COLO668 (cell line): ENCODE measurements around the gene GAN.
"Not testable (repeated sequence)": the region's sequence is repeated elsewhere in the genome, so short reads cannot be mapped to it uniquely, and the experiment has no call there.

Experiments used
- DNase-seq: peaks from one replicate; lab custom pipeline; 2025; ENCODE audit not compliant: unreplicated experiment; lab: John Stamatoyannopoulos, UW

The GAN gene

GRCh38 chr16:81394966-81395655 is 80.3 kb downstream of the GAN start:
- no peak for DNase-seq

DNA sequence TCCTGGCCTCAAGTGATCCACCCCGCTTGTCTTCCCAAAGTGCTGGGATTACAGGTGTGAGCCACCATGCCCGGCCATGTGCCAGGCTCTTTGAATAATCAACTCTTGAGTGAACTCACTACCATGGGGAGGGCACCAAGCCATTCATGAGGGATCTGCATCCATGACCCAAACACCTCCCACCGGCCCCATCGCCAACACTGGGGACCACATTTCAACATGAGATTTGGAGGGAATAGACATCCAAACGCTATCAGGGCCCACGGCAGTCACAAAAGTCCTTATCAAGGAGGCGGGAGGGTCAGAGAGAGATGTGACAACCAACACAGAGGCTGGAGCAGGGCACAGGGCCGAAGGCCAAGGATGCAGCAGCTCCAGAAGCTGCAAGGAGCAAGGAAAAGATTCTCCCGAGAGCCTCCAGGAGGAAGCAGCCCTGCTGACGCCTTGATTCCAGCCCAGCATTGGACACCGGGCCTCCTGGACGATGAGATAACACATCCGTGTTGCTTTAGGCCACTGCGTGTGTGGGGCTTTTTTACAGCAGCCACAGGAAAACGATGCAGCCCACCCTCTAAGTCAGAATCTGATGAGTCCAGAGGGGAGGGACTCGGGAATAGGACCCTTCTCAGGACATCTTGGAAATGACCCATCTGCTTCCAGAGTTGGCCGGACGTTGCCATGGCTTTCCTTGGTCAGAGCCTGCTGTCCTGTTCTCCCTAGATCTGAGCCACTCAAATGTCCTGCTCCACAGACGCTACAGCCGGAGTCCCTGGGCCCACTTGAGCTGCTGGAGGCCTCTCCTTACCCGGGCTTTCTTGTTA is 82.5 kb downstream of the GAN start:
- DNase-seq = no peak

DNA sequence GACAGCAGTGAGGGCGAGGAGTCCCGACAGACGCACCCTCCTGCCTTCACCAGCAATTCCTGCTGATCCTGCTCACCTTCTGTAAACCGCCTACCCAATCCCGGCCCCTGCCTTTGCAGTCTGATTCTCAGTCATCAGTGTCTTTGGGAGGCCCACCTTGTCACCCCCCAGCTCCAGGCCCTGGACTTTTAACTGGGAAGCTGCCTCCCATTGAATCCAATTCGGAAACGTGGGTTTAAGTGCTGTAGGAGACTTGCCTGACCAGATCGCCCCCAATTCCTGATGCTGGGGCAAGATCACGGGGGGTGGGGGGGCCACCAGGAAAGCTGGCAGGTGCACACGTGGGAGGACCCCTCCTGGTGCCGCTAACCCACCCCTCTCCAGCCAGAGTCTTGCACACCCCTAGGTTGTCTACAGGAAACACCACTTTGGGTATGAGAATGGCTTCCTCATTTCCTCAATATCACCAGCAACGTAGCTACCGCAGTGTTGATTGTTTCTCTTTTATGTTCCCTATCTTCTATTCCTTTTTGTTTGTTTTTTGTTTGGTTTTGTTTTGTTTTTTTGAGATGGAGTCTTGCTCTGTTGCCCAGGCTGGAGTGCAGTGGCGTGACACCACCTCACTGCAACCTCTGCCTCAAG is 83.2 kb downstream of the GAN start:
- no peak for DNase-seq

DNA sequence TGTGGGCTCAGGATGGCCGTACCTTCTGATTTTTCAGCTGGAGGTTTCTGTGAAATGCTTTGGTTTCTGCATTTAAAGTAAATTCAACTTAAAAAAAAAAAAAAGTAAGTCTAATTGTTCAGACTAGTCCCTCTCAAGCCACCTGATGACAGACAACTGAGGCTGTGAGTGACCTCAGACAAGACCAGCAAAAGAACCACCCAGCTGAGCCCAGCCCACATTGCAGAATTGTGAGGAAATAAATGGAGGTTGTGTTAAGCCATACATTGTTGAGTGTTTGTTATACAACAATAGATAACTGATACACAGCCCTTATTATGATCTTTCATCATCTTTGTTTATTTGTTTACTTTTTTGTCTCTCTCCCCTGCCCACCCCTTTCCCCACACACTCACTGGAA is 85.1 kb downstream of the GAN start:
- no peak for DNase-seq

GRCh38 chr16:81401035-81401950 is 86.5 kb downstream of the GAN start:
- DNase-seq = no peak

DNA sequence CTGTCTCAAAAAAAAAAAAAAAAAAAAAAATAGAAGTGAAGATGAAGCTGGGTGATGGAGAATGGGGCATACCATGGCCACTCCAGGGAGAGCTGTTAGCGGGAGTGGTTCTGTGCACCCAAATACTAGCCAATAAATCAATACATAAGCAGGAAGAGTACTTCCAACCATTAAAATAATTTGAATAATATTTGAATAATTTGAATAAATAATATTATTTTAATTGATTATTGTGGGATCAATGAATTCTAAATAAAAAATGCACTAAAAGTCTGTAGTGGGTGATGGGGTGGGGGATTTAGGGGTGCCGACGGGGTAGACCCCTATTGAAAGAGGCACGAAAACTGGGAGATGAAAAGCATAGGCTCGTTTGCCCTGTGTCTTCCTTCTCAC is 88.4 kb downstream of the GAN start:
- no peak for DNase-seq

DNA sequence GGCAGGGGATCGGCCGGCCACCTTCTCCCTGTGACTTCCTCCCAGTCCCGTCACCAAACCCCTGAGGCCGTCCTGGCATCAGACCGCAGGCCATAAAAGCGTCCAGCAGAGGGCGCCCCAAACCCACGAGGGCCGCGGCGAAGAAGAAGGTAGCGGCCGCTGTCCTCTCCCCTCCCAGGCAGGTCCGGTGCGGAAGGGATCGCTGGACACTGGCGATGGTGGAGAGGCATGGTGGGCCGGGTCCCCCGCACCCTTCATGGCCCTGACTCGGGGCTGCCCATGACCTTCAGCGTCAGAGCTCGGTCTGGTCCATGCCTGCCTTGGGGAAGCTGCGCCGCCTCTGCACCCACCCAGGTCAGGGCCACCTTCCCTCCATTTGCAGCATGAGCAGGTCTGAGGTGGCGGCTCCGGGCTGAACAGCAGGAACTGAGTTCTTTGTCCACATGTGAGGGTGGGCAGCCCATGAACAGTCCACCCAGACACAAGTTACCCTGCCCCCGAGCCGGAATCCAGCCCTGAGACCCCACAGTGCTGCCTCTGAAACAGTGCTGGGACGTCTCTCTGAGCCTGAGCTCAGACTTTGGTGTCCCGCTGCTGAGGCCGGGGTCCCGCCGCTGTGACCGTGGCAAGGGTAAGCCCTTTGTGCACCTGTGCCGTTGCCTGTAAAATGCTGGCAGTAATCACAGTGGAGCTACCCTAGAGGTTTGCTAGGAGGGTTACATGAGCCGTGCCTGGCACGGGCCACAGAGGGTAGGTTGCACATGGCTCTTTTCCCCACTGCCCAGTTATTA is 89.0 kb downstream of the GAN start:
- DNase-seq = peak; percentile 86

DNA sequence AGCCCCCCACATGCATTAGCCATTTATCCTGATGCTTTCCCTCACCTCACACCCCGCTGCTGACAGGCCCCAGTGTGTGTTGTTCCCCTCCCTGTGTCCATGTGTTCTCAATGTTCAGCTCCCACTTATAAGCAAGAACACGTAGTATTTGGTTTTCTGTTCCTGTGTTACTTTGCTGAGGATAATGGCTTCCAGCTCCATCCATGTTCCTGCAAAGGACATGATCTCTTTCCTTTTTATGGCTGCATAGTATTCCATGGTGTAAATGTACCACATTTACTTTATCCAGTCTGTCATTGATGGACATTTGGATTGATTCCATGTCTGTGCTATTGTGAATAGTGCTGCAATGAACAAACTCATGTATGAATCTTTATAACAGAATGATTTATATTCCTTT is 90.2 kb downstream of the GAN start:
- not testable (repeated sequence) for DNase-seq

DNA sequence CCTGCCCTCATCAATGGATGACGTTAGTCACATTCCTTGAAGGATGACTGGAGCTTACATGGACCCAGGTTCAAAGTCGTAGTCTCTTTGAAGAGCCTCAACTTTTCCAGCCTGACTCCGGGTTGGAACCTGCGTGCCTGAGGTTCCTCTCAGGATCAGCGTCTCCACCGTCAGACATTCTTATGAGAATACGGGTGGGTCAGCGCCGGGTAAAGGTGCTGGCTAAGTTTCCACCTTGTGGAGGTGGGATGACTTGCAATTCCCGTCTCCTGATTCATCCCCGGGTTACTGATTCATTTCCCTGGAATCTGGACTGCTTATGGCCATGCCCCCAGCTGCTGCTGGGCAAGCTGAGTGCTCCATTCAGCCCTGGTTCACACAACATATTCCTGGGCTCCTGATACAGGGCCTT is 90.9 kb downstream of the GAN start:
- DNase-seq = no peak

DNA sequence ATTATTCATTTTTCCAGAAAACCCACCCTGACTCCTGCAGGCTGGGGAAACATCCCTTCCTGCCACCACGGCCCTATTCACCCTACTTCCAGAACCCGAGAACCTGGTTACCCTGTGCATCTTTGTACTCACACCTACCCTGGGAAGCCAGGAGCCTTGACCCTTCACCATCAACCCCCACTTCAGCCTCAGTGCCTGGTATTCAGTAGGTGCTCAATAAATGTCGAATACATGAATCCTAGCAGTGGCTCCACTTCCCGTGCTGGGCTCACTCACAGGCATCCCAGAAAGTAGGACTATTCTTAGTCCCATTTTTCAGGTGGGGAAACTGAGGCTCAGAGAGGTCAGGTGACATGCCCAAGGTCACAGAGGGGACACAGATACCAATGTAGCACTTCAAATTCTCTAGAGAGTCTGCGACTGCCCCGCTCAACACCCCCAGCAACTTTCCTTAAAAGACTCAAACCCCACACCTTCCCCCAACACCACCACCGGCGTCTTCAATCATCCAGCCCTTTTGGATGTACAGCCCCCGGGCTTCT is 93.7 kb downstream of the GAN start:
- no peak for DNase-seq

- no peak for DNase-seq
Measured at GRCh38 chr16:81409016-81409556, 94.3 kb downstream of the GAN start.

DNA sequence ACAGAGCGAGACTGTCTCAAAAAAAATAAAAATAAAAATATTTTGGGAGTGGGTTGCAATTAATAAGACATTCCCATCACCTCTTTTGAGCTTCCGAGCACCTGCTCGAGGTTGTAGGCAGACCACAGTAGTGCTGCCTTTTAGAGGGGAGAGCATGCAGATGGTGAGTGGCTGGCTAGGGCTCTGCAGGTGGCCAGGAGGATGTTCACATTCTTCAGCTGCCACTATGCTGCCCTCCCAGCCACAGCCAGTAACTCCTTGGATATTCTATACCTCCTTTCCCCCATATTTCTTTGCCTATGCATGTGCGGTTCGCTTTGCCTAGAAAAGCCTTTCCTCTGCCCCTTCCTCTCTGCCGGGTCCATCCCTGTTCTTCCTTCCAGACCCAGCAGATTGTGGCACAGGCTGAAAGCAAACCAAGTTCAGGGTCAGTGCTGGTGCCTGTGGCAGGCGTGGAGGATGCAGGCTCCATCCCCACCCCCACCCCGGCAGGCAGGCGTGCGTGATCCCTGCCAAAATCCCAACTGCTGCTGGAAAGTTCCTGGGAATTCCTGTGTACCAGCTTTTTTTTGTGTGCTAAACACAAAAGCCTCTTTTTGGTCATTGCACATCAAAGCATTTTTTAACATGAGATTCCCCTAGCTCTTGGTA is 96.0 kb downstream of the GAN start:
- DNase-seq = no peak

GRCh38 chr16:81413245-81413990 is 98.7 kb downstream of the GAN start:
- DNase-seq = no peak

- no peak for DNase-seq
Measured at GRCh38 chr16:81415751-81416150, 101.0 kb downstream of the GAN start.

GRCh38 chr16:81416749-81417148 is 102.0 kb downstream of the GAN start:
- no peak for DNase-seq

DNA sequence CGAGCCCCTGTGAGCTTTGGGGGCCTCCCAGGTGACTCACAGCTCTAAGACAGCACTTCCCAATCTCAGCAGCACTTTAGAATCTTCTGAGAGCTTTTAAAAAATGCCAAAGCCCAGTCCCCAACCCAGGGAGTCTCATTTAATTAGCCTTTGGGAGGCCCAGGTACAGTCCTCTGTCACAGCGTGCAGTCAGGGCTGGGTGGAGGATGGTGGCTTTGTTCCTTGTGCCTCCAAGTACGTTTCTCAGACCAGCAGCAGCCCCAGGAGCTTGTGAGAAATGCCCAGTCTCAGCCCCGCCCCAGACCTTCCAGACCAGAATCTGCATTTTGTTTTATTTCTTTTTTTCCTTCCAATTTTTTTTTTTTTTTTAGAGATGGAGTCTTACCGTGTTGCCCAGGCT is 102.4 kb downstream of the GAN start:
- no peak for DNase-seq

DNA sequence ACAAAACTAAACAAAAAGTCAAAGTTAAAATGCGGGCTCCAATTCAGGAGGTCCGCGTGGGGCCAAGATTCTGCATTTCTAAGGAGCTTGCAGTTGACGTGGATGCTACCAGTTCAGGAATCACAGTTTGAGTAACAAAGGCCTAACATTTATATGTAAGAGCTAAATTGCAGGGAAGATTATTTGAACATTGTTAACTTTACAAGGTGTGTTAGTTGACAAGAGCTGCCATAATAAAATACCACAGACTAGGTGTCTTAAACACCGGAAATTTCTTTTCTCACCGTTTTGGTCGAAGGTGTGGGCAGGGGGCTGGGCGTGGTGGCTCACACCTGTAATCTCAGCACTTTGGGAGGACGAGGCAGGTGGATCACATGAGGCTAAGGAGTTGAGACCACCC is 105.0 kb downstream of the GAN start:
- DNase-seq = no peak

DNA sequence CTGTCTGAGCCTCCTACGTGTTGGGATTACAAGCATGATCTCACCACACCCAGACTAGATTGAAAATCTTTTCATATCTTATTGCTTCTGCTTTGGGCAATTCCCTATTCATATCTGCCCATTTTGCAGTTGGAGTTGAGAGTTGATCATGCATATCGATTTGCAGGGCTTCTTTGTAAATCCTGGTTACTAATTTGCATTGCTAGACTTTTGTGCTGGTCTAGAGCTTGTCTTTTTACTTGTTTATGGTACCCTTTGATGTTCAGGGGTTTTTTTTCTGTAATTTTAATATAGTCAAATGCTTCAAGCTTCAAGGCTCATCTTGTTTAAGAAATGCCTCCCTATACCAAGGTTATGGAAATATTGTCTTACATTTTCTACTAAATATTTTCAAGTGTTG is 106.4 kb downstream of the GAN start:
- no peak for DNase-seq

DNA sequence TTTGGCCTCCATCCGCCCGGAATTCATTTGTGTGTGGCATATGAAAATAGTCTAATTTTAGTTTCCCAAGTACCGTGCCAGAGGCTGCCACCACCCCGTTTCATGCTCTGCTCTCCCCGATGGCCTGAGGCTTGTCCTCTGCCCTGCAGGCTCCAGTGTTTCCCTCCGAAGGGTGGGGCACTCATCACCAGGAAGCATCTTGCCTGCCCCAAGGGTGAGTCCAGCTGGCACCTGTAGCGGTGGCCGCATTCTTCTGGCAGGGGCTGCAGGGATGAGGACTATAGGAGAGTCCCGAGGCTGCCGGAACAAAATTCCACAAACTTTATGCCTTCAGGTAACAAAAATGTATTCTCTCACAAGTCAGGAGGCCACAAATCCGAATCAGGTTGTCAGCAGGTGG is 106.8 kb downstream of the GAN start:
- no peak for DNase-seq
